MM.1S (cell line): ENCODE measurements around the gene HES2.
"Not testable (repeated sequence)": the region's sequence is repeated elsewhere in the genome, so short reads cannot be mapped to it uniquely, and the experiment has no call there.

Experiments
- DNase-seq: peaks from one replicate; pipeline ENCODE4 v3.0.0-alpha.2; 2015
- H2AFZ ChIP-seq: fragments of 300-600 bp; sonication (generic); 2 replicates; pipeline ENCODE4 v1.6.0; 2016; ENCODE audit warnings: antibody characterized with exemption, low read length
- H3F3A ChIP-seq: fragments of 300-600 bp; sonication (generic); 2 replicates; pipeline ENCODE4 v1.6.1; 2016; ENCODE audit warnings: mild to moderate bottlenecking, antibody characterized with exemption, low read length, moderate library complexity, mixed read lengths; ENCODE audit not compliant: insufficient read depth
- H3K27ac ChIP-seq: fragments of 300-600 bp; sonication (generic); 2 replicates; pipeline ENCODE4 v1.5.1; 2016; ENCODE audit warnings: mild to moderate bottlenecking, low read length
- H3K27me3 ChIP-seq: fragments of 300-600 bp; sonication (generic); replicated peaks from 2 replicates; pipeline ENCODE4 v1.6.0; 2016; ENCODE audit warnings: low read length; ENCODE audit not compliant: insufficient read depth
- H3K36me3 ChIP-seq: fragments of 300-600 bp; sonication (generic); replicated peaks from 2 replicates; pipeline ENCODE4 v1.6.1; 2016; ENCODE audit warnings: mild to moderate bottlenecking, low read length, mixed read lengths; ENCODE audit not compliant: insufficient read depth
- H3K4me1 ChIP-seq: fragments of 300-600 bp; sonication (generic); 2 replicates; pipeline ENCODE4 v1.6.1; 2016; ENCODE audit warnings: low read length, mixed read lengths
- H3K4me2 ChIP-seq: fragments of 300-600 bp; sonication (generic); 2 replicates; pipeline ENCODE4 v1.6.0; 2016; ENCODE audit warnings: low read depth, low read length
- H3K4me3 ChIP-seq: fragments of 300-600 bp; sonication (generic); 2 replicates; pipeline ENCODE4 v1.5.1; 2016; ENCODE audit warnings: low read length, mixed read lengths
- H3K79me2 ChIP-seq: fragments of 300-600 bp; sonication (generic); 2 replicates; pipeline ENCODE4 v1.6.1; 2016; ENCODE audit warnings: mixed run types, low read length, mixed read lengths
- H3K9ac ChIP-seq: fragments of 300-600 bp; sonication (generic); 2 replicates; pipeline ENCODE4 v1.6.1; 2016; ENCODE audit warnings: low read length, mixed read lengths
- H3K9me2 ChIP-seq: fragments of 300-600 bp; sonication (generic); replicated peaks from 2 replicates; pipeline ENCODE4 v1.6.1; 2016; ENCODE audit warnings: mild to moderate bottlenecking, low read length, mixed read lengths; ENCODE audit not compliant: insufficient read depth
- H3K9me3 ChIP-seq: fragments of 300-600 bp; sonication (generic); replicated peaks from 2 replicates; pipeline ENCODE4 v1.6.1; 2016; ENCODE audit warnings: mild to moderate bottlenecking, low read length, mixed read lengths; ENCODE audit not compliant: insufficient read depth
- H4K20me1 ChIP-seq: fragments of 300-600 bp; sonication (generic); 2 replicates; pipeline ENCODE4 v1.6.1; 2016; ENCODE audit warnings: mild to moderate bottlenecking, low read length, moderate library complexity, mixed read lengths; ENCODE audit not compliant: insufficient read depth
- CTCF ChIP-seq: fragments of 300-600 bp; sonication (generic); IDR thresholded peaks from 2 replicates; pipeline ENCODE4 v1.5.1; 2016; ENCODE audit warnings: antibody characterized with exemption, low read length, mixed read lengths
- EZH2 ChIP-seq: fragments of 300-600 bp; sonication (generic); optimal IDR thresholded peaks from 2 replicates; pipeline ENCODE3; 2017; ENCODE audit warnings: low read depth, mild to moderate bottlenecking, antibody characterized with exemption, low read length, mixed read lengths
- EZH2phosphoT487 ChIP-seq: fragments of 300-600 bp; sonication (generic); IDR thresholded peaks from 2 replicates; pipeline ENCODE4 v1.6.1; 2018; ENCODE audit warnings: antibody characterized with exemption, low read length

HES2 gene

GRCh38 chr1:6428453-6428852 is 8.7 kb upstream of the HES2 start:
- H3K27ac ChIP-seq, H3K4me2 ChIP-seq, H3K9ac ChIP-seq, H3K4me3 ChIP-seq, H3K4me1 ChIP-seq, H3K9me2 ChIP-seq, H3K9me3 ChIP-seq, H3K36me3 ChIP-seq, H4K20me1 ChIP-seq, H3K79me2 ChIP-seq, DNase-seq, H2AFZ ChIP-seq, H3F3A ChIP-seq: not testable (repeated sequence)
- peaks cover 89% of the 10 kb centered on the region for H3K27me3 ChIP-seq

- Histone ChIP-seq H3K9me2 (no peaks in the 10 kb centered on the region), H3K4me1 (no peaks in the 10 kb centered on the region), H3K27ac (no peak overlapping the region), H3K4me2 (no peak overlapping the region), H3F3A (no peaks in the 10 kb centered on the region), H3K4me3 (no peak overlapping the region), H4K20me1 (no peaks in the 10 kb centered on the region; the same call in 1 of the 2 replicates), H3K27me3 (peaks cover 91% of the 10 kb centered on the region), H3K79me2 (no peaks in the 10 kb centered on the region), H3K9me3 (no peaks in the 10 kb centered on the region), H2AFZ (no peak overlapping the region), H3K36me3 (no peaks in the 10 kb centered on the region), H3K9ac (no peak overlapping the region)
- no peak for DNase-seq
- no peak for TF ChIP-seq EZH2phosphoT487
- no peak for TF ChIP-seq CTCF
- no peak for TF ChIP-seq EZH2
Observed at GRCh38 chr1:6427441-6428390, 8.0 kb upstream of the HES2 start.

- DNase-seq = no peak
- TF ChIP-seq EZH2 (no peak), EZH2phosphoT487 (no peak), CTCF (no peak)
- no peaks in the 10 kb centered on the region for H3F3A ChIP-seq
- no peaks in the 10 kb centered on the region; the same call in 1 of the 2 replicates for H4K20me1 ChIP-seq
- no peaks in the 10 kb centered on the region for H3K9me3 ChIP-seq
- no peak overlapping the region for H3K9ac ChIP-seq
- H3K9me2 ChIP-seq = no peaks in the 10 kb centered on the region
- no peak overlapping the region for H3K4me3 ChIP-seq
- no peak overlapping the region for H3K27ac ChIP-seq
- no peak overlapping the region for H3K4me2 ChIP-seq
- peaks cover 90% of the 10 kb centered on the region for H3K27me3 ChIP-seq
- no peaks in the 10 kb centered on the region for H3K4me1 ChIP-seq
- H3K36me3 ChIP-seq = no peaks in the 10 kb centered on the region
- H2AFZ ChIP-seq = no peak overlapping the region
- no peaks in the 10 kb centered on the region for H3K79me2 ChIP-seq
Observed at GRCh38 chr1:6426972-6427350, 7.2 kb upstream of the HES2 start.
